ENCODE results near the gene CPB2.

DNA sequence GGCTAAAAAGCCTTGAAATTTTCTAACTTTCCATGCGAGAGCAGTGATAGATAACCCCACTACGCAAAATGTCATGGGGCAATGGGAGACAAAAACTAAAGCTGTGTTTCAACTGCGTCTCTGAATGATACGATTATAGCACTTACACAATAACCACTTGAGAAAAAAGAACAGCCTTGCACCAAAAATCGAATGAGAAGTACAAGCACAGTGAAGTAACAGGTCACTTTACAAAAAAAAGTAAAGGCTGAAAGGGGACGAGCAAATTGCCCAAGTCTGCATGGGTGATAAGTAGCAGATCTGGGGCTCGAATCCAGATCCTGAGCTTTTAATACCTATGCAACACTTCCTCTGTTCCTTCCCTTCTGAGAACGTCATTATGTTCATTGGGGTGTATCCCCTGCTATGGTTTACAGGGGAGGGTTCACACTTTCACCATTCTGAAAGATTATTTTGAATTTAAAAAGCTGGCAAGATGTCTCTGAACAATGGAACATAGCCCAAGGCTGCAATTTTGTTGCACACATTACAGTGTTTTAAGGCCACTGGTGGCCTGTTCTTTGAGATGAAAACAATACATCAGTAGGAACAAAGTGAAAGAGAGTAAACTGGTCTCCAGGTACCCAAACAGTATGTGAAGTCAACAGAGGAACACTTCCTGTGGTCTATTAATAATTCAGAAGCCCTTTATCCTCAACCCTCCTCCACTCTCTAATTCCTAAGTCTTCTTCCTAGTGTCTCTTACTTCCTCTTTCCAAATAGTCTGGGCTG lies 3.2 kb downstream of the CPB2 start:
- TF ChIP-seq, protein P1, sequence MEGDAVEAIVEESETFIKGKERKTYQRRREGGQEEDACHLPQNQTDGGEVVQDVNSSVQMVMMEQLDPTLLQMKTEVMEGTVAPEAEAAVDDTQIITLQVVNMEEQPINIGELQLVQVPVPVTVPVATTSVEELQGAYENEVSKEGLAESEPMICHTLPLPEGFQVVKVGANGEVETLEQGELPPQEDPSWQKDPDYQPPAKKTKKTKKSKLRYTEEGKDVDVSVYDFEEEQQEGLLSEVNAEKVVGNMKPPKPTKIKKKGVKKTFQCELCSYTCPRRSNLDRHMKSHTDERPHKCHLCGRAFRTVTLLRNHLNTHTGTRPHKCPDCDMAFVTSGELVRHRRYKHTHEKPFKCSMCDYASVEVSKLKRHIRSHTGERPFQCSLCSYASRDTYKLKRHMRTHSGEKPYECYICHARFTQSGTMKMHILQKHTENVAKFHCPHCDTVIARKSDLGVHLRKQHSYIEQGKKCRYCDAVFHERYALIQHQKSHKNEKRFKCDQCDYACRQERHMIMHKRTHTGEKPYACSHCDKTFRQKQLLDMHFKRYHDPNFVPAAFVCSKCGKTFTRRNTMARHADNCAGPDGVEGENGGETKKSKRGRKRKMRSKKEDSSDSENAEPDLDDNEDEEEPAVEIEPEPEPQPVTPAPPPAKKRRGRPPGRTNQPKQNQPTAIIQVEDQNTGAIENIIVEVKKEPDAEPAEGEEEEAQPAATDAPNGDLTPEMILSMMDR (conservative IDR thresholded peaks at IDR 0.05; ENCODE audit: low read length) = no peak
- TF ChIP-seq EZH2phosphoT487 (IDR thresholded peaks at IDR 0.05; ENCODE audit: borderline replicate concordance) = no peak

Data from Loucy (cell line).